Urinary bladder (tissue), 4 donors: ENCODE results near the gene ACBD6. TPM values are rescaled to one million over a fixed set of nuclear protein-coding genes. Genes with fewer than 3 reads are reported as not detected.
A peak's percentile ranks its signal among the peaks of the same experiment; 100 is the strongest.
"Not testable (repeated sequence)": the region's sequence is repeated elsewhere in the genome, so short reads cannot be mapped to it uniquely, and the experiment has no call there.

ENCODE experiments used
- DNase-seq: peaks from one replicate; pipeline ENCODE4 v3.0.0-alpha.2; 2015; ENCODE audit errors: extremely low spot score
- H3K27ac ChIP-seq: one replicate; pipeline ENCODE4 v1.5.1; 2013; ENCODE audit warnings: low read depth, mild to moderate bottlenecking, moderate library complexity
- H3K36me3 ChIP-seq: one replicate; pipeline ENCODE4 v1.6.1; 2013; ENCODE audit warnings: mild to moderate bottlenecking, moderate library complexity; ENCODE audit not compliant: insufficient read depth
- H3K4me1 ChIP-seq: one replicate; pipeline ENCODE4 v1.6.1; 2013; ENCODE audit warnings: mild to moderate bottlenecking, moderate library complexity; ENCODE audit not compliant: insufficient read depth
- H3K4me3 ChIP-seq: one replicate; pipeline ENCODE4 v1.5.1; 2013; ENCODE audit warnings: low read depth, low read length
- WGBS: extraction: QIAGEN DNeasy Blood & Tissue Kit; methylation state at CpG from one replicate; pipeline ENCODE4 v1.1.7; 2013; 5-methylcytosine and 5-hydroxymethylcytosine counted together
- polyA plus RNA-seq: library from polyadenylated mRNA; stranded (reverse); fragments of 200-250 nt; gene quantifications from one replicate; pipeline ENCODE4 v1.2.3, GENCODE V29; 2013
- total RNA-seq: library from RNA; depleted of rRNA; stranded (reverse); fragments of >200 nt; gene quantifications from one replicate; pipeline ENCODE4 v1.2.3, GENCODE V29; 2014
- donor health status: healthy with polysubstance abuse.
- donor health status: healthy.

ACBD6 gene, protein sequence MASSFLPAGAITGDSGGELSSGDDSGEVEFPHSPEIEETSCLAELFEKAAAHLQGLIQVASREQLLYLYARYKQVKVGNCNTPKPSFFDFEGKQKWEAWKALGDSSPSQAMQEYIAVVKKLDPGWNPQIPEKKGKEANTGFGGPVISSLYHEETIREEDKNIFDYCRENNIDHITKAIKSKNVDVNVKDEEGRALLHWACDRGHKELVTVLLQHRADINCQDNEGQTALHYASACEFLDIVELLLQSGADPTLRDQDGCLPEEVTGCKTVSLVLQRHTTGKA
- total RNA-seq (51.0 TPM), polyA plus RNA-seq (36.7 TPM)

DNA sequence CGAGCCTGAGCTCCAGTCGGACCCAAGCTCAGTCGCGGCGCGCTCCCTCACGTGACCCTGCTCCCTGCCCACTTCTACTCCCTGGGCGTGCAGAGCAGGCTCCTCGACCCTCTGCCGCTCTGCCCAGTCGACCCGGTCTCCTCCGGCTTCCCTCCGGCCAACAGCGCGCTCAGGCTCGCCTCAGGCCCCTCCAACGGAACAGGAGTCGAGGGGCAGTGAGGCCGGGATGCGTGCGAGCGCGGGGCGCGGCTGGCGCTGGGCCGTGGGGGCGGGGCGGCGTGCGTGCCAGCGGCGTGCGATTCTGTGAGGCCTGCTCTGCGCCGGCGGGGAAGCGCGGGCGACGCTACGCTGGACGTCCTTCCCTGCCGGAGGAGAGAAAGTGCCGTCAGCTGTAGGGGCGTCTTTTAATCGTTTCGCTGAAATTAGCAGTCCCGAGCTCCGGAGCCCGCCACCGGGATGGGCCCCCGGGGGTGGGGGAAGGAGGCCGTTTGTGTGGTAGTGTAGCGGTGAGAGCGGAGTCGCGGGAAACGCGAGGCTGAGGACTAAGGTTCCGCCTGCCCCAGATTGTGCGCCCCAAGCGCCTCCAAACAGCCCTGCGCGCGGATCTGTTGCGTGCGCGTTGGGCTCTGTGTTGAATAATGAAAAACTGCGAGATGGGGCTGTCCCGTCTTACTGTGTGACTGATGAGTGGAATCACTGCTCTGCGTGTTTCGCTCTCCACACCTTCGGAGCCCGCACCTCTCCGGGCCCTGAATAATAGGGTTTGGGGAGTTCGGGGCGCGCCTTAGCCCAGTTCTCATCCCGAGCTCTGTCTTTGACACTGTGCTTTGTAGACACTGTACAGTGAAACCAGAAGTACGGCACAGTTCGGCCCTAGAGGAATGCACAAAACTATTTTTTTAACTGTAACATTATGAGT is at the start of gene ACBD6:
Gene ACBD6, minus strand, starts transcription at position 217 of the 919 bp plus-strand sequence. CDS start 311 bp downstream, outside the sequence.
- H3K4me3 ChIP-seq, result peak within 1 kb of the TSS; percentile 69
- peak within 1 kb of the TSS; percentile 82 for H3K27ac ChIP-seq
- DNase-seq, result peak; percentile 78
- WGBS, result under 1% methylated on average over 83 of the region's 83 CpGs
- H3K36me3 ChIP-seq, result no peaks in the 10 kb centered on the region
- no peaks in the 10 kb centered on the region for H3K4me1 ChIP-seq

DNA sequence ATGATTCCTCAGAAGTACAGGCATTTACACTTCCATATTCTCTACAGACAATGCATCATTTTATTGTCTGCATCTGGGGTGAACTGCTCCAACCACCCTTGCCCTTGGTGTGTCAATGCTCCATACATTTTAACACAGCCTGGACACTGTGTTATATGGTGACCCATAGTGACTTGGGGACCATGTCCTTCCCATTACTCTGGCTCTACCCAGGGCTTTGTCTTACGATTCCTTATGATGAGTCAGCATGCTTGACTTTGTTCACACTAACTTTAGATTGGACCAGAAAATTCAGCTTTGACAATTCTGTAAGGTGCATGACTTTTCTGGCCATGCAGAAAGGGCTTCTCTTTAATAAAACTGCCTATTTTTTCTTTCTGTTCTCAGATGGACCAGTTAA is 49.6 kb upstream of the ACBD6 start:
- DNase-seq, result no peak
- WGBS, result 81% methylated on average over 1 of the region's 1 CpG
- H3K4me3 ChIP-seq, result no peak overlapping the region
- H3K36me3 ChIP-seq, result no peaks in the 10 kb centered on the region
- no peaks in the 10 kb centered on the region for H3K4me1 ChIP-seq
- no peak overlapping the region for H3K27ac ChIP-seq

DNA sequence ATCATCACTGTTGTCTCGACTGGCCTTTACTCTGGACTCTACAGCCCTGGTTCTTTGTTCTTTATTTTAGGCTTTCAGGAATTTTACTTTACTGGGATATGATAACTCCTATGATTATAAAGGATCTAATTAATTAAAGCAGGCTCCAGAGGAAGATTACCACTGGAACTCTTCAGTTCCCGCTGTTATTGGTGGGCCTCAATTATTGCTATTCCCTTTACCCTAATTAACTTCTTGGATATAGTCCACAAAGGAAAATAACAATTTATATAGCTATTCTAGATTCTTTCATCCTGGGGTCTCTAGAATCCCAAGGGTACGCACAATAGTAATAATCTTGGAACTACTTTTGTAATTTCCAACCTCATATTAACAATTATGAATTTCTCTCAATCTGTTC is 47.9 kb upstream of the ACBD6 start:
- no peak for DNase-seq
- Histone ChIP-seq H3K36me3 (no peaks in the 10 kb centered on the region), H3K27ac (no peak overlapping the region), H3K4me1 (no peaks in the 10 kb centered on the region), H3K4me3 (no peak overlapping the region)
- WGBS, result 95% methylated on average over 3 of the region's 3 CpGs

DNA sequence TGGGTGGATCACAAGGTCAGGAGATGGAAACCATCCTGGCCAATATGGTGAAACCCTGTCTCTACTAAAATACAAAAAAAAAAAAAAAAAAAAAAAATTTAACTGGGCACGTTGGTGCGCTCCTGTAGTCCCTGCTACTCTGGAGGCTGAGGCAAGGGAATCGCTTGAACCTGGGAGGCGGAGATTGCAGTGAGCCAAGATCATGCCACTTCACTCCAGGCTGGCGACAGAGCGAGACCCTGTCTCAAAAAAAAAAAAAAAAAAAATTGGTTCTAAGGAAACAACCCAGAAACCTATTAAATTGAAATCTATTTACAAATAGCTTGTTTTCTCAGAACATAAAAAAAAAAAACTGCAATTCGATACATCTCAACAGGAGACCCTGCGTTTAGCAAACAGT is 47.4 kb upstream of the ACBD6 start:
- H3K4me1 ChIP-seq, H3K27ac ChIP-seq, DNase-seq, H3K4me3 ChIP-seq, H3K36me3 ChIP-seq: not testable (repeated sequence)
- WGBS, result 93% methylated on average over 8 of the region's 8 CpGs

DNA sequence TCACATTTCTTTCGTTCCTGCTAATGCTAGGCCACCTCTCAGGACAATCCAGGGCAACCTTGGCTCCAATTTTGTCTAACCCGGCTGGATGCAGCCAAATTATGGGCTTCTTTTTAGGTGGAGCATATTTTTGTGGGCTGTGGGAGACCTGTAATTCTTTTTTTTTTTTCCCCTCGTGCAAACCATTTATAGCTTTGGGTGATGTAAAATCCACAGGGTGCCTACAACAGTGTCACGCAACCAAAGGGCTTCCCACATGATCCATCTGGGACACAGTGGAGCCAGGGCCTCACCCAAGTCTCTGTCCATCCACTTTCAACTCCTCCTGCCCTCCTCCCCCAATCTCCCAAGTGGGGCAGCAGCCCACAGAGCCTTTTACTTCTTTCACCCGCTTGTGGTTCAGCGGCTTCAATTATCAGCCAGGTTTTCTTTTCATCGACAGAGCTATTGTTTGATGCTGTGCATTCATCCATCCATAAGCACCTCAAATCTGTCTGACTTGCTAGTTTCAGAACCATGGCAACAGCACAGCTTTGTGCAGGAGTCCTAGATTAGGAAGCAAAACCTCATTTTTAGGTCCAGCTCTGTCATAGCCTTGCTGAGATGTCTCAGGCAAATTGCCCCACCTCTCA is 46.4 kb upstream of the ACBD6 start:
- no peaks in the 10 kb centered on the region for H3K4me1 ChIP-seq
- DNase-seq, result no peak
- 91% methylated on average over 7 of the region's 7 CpGs for WGBS
- H3K27ac ChIP-seq, result no peak overlapping the region
- no peaks in the 10 kb centered on the region for H3K36me3 ChIP-seq
- H3K4me3 ChIP-seq, result no peak overlapping the region

DNA sequence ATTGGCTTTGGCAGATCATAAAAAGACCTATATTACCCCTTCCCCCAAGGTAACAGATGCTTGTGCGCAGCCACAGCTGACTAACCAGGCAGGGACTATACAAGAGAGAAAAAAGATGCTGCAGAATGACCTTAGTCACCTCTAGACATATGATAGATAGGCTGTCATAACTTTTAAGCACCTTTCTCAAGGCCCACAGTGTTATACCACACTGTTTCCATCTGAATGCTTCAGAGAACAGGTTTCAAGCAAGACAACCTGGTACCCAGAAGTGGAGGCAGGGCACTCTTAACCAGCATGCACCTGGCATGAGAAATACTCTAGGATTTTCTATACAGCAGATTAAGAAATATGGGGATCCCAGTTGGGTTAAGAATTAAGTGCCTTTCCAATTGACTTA is 43.6 kb upstream of the ACBD6 start:
- Histone ChIP-seq H3K4me3 (no peak overlapping the region), H3K36me3 (no peaks in the 10 kb centered on the region), H3K4me1 (no peaks in the 10 kb centered on the region), H3K27ac (no peak overlapping the region)
- DNase-seq, result no peak
- 94% methylated on average over 1 of the region's 1 CpG for WGBS

DNA sequence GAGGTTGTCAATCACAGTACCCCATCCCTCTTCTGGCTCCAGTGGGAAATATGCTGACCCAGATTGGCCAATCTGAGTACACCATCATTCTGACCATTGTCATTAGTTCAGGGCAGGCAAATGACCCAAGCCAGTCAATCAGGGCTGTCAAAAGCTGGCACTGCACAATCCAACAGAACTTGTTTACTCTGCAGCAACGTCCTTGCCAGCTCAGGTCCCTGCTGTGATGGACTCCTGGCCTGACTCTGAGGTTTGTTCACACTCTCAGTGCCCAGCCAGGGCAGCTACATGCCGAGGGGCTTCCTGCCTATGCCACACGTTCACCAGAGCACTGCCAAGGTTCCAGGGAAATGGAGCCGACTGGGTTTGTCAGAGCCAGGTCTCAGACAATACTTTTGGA is 41.7 kb upstream of the ACBD6 start:
- WGBS, result 80% methylated on average over 4 of the region's 4 CpGs
- Histone ChIP-seq H3K36me3 (no peaks in the 10 kb centered on the region), H3K4me3 (no peak overlapping the region), H3K27ac (no peak overlapping the region), H3K4me1 (no peaks in the 10 kb centered on the region)
- DNase-seq, result no peak

DNA sequence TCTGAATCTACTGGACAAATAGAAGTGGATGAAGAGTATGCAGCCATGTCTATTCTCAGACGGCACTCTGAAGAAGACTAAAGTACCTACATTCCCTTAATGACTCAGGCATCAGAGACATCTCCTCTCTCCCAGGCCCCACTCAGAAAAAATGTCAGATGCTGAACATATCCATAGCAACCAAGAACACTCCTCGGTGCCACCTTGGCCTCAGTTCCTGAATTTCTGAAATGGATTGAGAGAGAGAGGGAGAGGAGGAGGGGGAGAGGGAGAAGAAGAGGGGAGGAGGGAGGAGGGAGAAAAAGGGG is 40.4 kb upstream of the ACBD6 start:
- H3K27ac ChIP-seq, result no peak overlapping the region
- H3K4me3 ChIP-seq, result no peak overlapping the region
- 22% methylated on average over 2 of the region's 2 CpGs for WGBS
- H3K4me1 ChIP-seq, result no peaks in the 10 kb centered on the region
- H3K36me3 ChIP-seq, result no peaks in the 10 kb centered on the region
- DNase-seq, result no peak

DNA sequence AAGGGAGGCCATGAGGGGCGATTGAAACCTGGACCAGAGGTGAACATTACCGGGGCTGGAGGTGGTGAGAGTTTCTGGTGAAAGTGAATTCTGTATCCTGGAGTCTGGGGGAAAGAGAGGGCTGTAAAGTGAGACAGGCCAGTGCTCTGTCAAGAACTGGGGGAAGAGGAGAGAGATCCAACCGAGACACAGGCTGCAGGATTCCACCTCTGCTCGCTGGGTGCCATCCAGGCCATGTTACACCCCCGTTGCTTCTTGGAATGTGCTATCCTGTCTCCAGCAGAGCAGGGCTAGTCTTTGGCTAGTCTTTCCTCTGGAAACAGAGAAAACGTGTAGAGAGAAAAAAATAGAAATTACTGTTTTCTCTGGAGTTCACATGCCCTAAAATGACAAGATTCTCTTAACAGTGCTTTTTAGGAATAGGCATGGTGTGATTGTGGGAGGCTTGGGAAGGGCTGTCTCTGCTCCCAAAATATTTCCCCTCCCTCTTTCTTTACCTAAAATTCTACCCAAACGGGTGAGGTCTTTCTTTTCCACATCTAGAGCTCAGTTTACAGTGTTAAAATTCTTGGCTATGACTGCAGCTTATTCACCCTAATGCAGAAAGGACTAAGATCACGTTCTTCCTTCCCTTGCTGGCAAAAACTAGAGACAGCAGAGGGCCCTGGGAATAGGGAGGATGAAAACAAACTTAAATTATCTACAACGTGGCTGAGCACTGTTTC is 39.9 kb upstream of the ACBD6 start:
- no peak for DNase-seq
- Histone ChIP-seq H3K4me3 (no peak overlapping the region), H3K27ac (no peak overlapping the region), H3K4me1 (no peaks in the 10 kb centered on the region), H3K36me3 (no peaks in the 10 kb centered on the region)
- 35% methylated on average over 9 of the region's 9 CpGs for WGBS

DNA sequence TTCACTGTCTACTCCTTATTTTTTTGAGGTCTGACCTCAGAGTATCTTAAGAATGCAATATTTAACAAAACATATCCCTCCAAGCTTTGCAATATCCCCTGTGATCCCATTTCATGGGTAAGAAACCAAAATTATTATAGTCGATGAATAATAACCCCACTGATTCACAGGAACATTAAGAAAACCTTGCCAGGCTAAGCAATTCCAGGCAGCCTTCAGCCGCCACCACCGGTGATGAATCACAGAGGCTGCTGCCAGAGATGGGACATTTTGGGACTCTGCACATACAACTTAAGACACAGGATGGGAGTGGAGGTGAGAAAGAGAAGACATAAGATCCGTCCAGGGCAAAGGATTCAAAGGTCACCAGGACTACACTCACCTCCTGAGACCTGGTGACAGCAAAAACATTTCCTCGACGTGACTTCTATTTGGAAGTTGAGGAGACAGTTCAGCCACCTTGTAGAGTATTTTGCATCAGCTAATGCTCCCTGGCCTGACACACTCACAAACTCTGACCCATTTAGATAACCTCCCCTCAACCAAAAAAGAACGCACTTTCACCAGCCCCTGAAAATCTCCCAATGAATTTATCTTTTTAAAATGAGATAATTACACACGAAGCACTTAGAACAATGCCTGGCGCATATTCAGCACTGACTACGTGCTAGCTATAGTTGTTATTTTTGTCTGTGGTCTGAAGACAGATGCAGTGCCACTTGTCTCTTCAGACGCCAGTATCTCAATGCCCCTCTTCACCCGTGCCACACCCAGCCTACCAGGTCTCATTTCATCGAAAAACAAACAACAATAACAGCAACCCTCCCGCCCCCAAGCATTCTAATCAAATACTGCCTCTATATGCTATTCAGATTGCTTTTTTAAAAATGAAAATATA is 38.6 kb upstream of the ACBD6 start:
- Histone ChIP-seq H3K4me1 (no peaks in the 10 kb centered on the region), H3K4me3 (no peak overlapping the region), H3K27ac (no peak overlapping the region), H3K36me3 (no peaks in the 10 kb centered on the region)
- DNase-seq, result no peak
- WGBS, result 67% methylated on average over 14 of the region's 14 CpGs

DNA sequence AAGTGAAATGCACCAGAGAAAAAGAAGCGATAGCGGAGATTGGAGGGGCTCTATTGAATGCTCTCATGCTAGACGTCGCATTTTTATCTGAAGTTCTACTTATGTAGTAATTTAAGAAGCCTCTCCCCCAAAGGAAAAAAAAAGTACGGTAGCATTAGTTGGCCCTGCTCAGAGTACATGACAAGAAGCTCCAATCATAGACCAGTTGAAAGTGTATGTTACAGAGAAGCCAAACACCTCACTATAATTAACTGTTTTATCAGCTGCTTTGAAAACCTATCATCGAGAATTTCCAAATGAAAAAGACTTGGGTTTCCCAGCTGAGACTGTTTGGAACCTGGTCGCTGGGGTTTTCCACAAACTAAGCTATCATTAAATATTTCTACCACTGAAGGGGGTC is 36.8 kb upstream of the ACBD6 start:
- 90% methylated on average over 7 of the region's 7 CpGs for WGBS

DNA sequence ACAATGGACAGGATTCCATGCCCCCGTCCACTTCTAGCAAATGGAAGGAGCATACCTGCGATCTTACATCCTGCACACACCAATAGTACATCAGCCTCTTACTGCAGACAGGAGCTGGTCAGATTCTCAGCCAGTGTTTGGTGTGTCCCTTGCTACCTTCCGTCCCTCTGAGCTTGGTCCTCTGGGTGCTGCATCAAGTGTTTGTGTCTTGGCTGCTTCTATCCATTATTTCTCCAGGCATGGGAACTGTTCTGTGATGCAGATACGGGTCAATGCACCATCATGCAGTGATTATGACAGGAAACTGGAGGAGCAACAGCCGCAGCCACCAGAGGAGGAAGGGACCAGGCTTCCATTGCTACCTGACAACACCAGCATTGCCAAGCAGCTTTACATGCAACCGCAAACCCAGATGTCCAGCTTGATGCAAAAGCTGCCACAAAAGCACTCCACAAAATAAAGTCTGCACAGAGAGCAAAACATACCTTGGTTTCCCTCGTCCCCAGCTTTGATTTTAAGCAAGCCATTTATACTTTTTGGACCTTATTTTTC is 34.5 kb upstream of the ACBD6 start:
- Histone ChIP-seq H3K4me1 (no peaks in the 10 kb centered on the region), H3K4me3 (no peak overlapping the region), H3K36me3 (no peaks in the 10 kb centered on the region), H3K27ac (no peak overlapping the region)
- 90% methylated on average over 7 of the region's 7 CpGs for WGBS
- no peak for DNase-seq

More for the DNA sequence above, 36.8 kb upstream of the ACBD6 start:
- H3K36me3 ChIP-seq, result no peaks in the 10 kb centered on the region
- H3K27ac ChIP-seq, result no peak overlapping the region
- H3K4me3 ChIP-seq, result no peak overlapping the region
- H3K4me1 ChIP-seq, result no peaks in the 10 kb centered on the region
- DNase-seq, result no peak
